ENCODE measurements around the gene BSDC1. TPM values are rescaled to one million over a fixed set of nuclear protein-coding genes. Genes with fewer than 3 reads are reported as not detected.
A peak's percentile ranks its signal among the peaks of the same experiment; 100 is the strongest.

Gene BSDC1
- total and polyA plus RNA-seq, 11 donors, result 25.1 to 53.2 (median 44.5) TPM

DNA sequence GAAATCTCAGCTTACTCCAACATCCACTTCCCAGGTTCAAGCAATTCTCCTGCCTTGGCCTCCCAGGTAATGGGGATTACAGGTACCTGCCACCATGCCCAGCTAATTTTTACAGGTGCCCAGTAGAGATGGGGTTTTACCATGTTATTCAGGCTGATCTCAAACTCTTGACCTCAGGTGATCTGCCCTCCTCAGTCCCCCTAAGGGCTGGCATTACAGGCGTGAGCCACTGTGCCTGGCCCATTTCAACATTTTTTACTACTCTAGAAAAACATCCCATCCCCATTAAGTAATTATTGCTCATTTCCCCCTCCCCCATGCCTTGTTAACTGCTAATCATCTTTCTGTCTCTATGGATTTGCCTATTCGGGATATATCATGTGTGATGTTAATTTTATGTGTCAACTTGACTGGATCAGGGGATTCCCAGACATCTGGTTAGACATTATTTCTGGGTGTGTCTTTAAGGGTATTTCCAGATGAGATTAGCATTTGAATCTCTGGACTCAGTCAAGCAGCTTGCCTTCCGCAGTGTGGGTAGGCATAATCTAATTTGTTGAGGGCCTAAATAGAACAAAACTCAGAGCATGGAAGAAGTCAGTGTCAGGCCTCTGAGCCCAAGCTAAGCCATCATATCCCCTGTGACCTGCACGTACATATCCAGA, 37.6 kb upstream of the BSDC1 start:
- no peak overlapping the region for H3K27ac ChIP-seq
- 44 to 65% (median 47%) methylated on average over 4 of the region's 4 CpGs for WGBS, 4 donors
- no peaks in the 10 kb centered on the region for H3K9me3 ChIP-seq

GRCh38 chr1:32427264-32427963, 33.2 kb upstream of the BSDC1 start:
- H3K36me3 ChIP-seq, result no peaks in the 10 kb centered on the region
- intact Hi-C loops (cut with DNase I), result no loop called here
- H3K4me3 ChIP-seq, result peak overlapping the region in 4 of 12 donors; percentile 37 to 47 (median 40)
- TF ChIP-seq, protein P1, sequence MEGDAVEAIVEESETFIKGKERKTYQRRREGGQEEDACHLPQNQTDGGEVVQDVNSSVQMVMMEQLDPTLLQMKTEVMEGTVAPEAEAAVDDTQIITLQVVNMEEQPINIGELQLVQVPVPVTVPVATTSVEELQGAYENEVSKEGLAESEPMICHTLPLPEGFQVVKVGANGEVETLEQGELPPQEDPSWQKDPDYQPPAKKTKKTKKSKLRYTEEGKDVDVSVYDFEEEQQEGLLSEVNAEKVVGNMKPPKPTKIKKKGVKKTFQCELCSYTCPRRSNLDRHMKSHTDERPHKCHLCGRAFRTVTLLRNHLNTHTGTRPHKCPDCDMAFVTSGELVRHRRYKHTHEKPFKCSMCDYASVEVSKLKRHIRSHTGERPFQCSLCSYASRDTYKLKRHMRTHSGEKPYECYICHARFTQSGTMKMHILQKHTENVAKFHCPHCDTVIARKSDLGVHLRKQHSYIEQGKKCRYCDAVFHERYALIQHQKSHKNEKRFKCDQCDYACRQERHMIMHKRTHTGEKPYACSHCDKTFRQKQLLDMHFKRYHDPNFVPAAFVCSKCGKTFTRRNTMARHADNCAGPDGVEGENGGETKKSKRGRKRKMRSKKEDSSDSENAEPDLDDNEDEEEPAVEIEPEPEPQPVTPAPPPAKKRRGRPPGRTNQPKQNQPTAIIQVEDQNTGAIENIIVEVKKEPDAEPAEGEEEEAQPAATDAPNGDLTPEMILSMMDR (IDR thresholded peaks at IDR 0.05), result no peak
- TF ChIP-seq POLR2A (IDR thresholded peaks at IDR 0.05), result no peak
- no peak overlapping the region for H3K27ac ChIP-seq
- 75 to 82% (median 77%) methylated on average over 17 of the region's 17 CpGs for WGBS, 4 donors
- peaks cover 0 to 9% (median 4%) of the 10 kb centered on the region in 12 donors for H3K4me1 ChIP-seq
- ATAC-seq (no peak), DNase-seq (no peak)
- peaks cover 0 to 33% (median 9%) of the 10 kb centered on the region in 9 donors for H3K27me3 ChIP-seq
- H3K9me3 ChIP-seq, result no peaks in the 10 kb centered on the region

More for the DNA sequence above, 37.6 kb upstream of the BSDC1 start:
- TF ChIP-seq POLR2A (IDR thresholded peaks at IDR 0.05), result no peak
- TF ChIP-seq, protein P1 (IDR thresholded peaks at IDR 0.05), result no peak
- no peak overlapping the region for H3K4me3 ChIP-seq
- H3K36me3 ChIP-seq, result no peaks in the 10 kb centered on the region
- DNase-seq (no peak), ATAC-seq (no peak)
- intact Hi-C loops (cut with DNase I), result no loop called here
- peaks cover 0 to 12% (median 0%) of the 10 kb centered on the region in 9 donors for H3K27me3 ChIP-seq
- H3K4me1 ChIP-seq, result peaks cover 0 to 3% (median under 1%) of the 10 kb centered on the region in 12 donors

DNA sequence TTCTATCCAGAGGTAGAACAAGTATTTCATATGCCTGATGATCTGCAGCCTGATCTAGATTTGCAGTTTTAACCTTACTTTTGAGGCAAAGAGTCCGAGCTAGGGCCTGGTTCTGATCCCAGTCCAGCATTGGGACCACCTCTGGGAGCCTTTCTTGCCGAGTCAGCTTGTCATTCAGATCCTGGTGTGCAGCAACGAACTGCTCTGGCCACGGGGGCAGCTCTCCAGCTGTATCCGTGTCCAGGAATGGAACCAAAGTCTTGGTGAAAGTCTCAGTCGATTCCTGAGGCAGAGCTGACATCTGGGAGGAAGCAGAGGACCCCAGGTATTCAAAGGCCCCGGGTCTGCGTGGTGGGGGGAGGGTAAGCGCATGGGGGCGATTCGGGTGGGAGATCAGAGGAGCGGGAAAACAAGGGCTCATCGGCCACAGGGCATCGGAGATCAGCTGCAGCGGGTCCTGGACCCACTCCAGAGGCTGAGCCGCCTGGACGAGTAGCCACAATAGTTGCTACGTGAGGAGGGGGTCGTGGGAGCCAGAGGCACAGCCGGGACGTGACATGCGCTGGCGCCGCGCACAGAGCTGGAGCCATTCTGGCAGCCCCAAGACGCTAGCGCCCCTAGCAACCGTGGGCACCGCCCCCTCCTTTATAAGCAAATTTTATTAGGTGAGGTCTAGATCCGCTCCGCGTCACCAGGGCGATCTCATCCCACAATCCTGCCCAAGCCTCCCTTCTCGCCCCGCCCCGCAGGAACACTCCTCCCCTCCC, 32.4 kb upstream of the BSDC1 start:
- H3K27me3 ChIP-seq, result peaks cover 0 to 33% (median 9%) of the 10 kb centered on the region in 9 donors
- H3K27ac ChIP-seq, result no peak overlapping the region
- H3K36me3 ChIP-seq, result no peaks in the 10 kb centered on the region
- ATAC-seq (no peak), DNase-seq (peak in 1 of 5 donors; percentile 33)
- intact Hi-C loops (cut with DNase I), result no loop called here
- 5 to 14% (median 9%) methylated on average over 22 to 36 of the region's 36 CpGs for WGBS, 4 donors
- H3K4me1 ChIP-seq, result peaks cover 0 to 9% (median 4%) of the 10 kb centered on the region in 12 donors
- TF ChIP-seq POLR2A (IDR thresholded peaks at IDR 0.05), result no peak
- peak overlapping the region in 9 of 12 donors; percentile 21 to 47 (median 37) for H3K4me3 ChIP-seq
- H3K9me3 ChIP-seq, result no peaks in the 10 kb centered on the region

- peaks cover 0 to 5% (median 3%) of the 10 kb centered on the region in 12 donors for H3K4me1 ChIP-seq
- DNase-seq, result no peak
- intact Hi-C loops (cut with DNase I), result no loop called here
- no peak for ATAC-seq
- no peaks in the 10 kb centered on the region for H3K36me3 ChIP-seq
- H3K9me3 ChIP-seq, result peaks cover 0 to 14% (median 3%) of the 10 kb centered on the region in 12 donors
- WGBS, 4 donors, result 82 to 100% (median 90%) methylated on average over 1 of the region's 1 CpG
- no peak overlapping the region for H3K27ac ChIP-seq
- TF ChIP-seq POLR2A (IDR thresholded peaks at IDR 0.05), result no peak
- TF ChIP-seq, protein P1 (IDR thresholded peaks at IDR 0.05), result no peak
- peaks cover 0 to 32% (median 9%) of the 10 kb centered on the region in 9 donors for H3K27me3 ChIP-seq
- H3K4me3 ChIP-seq, result no peak overlapping the region
Observed at GRCh38 chr1:32421775-32422174, 27.5 kb upstream of the BSDC1 start.

All from heart left ventricle (tissue), 16 donors.